Fibroblast of lung (primary cell): Measurements from ENCODE around the gene AMPD3.

Source experiments
- EZH2 ChIP-seq: IDR thresholded peaks from 2 replicates; pipeline ENCODE4 v1.5.1; 2012; ENCODE audit warnings: low read length, control low read depth, mild to moderate bottlenecking; ENCODE audit errors: missing control alignments
- TF ChIP-seq, protein P1 (sequence below), 2 donors: IDR thresholded peaks in 1 of 2; conservative IDR thresholded peaks in 1 of 2; 1 replicate in 1 of 2; 2 replicates in 1 of 2; pipeline ENCODE4 v1.5.1; 2011 to 2012; ENCODE audit warnings: low read length in 2 of 2, control low read depth in 1 of 2, inconsistent platforms in 1 of 2, low read depth in 1 of 2, mild to moderate bottlenecking in 1 of 2

DNA sequence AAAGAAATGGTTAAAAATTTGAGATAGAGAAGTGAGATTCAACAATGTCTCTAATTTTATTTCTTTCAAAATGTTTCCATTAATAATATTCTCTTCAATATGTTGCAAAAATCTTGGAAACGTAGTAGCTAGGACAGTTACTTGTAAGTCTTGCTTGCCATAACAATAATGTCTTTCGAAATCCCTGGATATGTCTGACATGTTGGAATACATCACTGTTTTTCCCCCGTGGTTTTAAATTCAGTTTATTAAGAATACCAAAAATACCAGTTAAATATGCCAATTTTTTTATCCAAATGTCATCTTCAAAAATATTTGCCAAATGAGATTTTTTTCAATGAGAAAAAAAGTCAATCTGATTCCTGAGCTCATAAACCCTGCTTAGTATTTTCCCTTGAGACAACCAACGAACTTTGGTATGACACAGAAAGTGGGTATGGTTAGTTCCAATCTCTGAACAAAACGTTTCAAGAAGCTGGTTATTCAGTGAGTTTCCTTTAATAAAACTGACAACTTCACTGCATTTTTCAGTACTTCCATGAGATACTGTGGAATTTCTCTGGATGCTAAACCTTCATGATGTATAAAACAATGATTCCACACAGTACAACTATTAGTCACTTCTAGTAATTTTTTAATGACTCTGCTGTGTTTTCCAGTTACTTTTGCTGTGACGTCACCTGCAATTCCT lies 36.7 kb upstream of the AMPD3 start:
- TF ChIP-seq EZH2: no peak
- TF ChIP-seq, protein P1, sequence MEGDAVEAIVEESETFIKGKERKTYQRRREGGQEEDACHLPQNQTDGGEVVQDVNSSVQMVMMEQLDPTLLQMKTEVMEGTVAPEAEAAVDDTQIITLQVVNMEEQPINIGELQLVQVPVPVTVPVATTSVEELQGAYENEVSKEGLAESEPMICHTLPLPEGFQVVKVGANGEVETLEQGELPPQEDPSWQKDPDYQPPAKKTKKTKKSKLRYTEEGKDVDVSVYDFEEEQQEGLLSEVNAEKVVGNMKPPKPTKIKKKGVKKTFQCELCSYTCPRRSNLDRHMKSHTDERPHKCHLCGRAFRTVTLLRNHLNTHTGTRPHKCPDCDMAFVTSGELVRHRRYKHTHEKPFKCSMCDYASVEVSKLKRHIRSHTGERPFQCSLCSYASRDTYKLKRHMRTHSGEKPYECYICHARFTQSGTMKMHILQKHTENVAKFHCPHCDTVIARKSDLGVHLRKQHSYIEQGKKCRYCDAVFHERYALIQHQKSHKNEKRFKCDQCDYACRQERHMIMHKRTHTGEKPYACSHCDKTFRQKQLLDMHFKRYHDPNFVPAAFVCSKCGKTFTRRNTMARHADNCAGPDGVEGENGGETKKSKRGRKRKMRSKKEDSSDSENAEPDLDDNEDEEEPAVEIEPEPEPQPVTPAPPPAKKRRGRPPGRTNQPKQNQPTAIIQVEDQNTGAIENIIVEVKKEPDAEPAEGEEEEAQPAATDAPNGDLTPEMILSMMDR (conservative IDR thresholded peaks at IDR 0.05 in 1 of 2, IDR thresholded peaks at IDR 0.05 in 1 of 2; ENCODE audit: low read depth in 1 of 2, low read length in 2 of 2): no peak
